Activated naive CD4-positive, alpha-beta T cell treated with anti-CD3 and anti-CD28 coated beads, Interleukin-2, amount 50 U/mL, for 72 hours (primary cell): ENCODE results near the gene FAM13C. TPM values are rescaled to one million over a fixed set of nuclear protein-coding genes. Genes with fewer than 3 reads are reported as not detected.
"Not testable (repeated sequence)": the region's sequence is repeated elsewhere in the genome, so short reads cannot be mapped to it uniquely, and the experiment has no call there.

Experiments used
- ATAC-seq, 2 donors: fragments of 150-1000 bp; cut with Tn5 transposase; 2 replicates each; pipeline ENCODE4 v1.10.0; 2021; ENCODE audit warnings: mild to moderate bottlenecking in 2 of 2, moderate library complexity in 2 of 2
- DNase-seq, 2 donors: peaks; one replicate each; pipeline ENCODE4 v3.0.0; 2021 to 2022; ENCODE audit warnings: low spot score in 2 of 2
- H3K27ac Mint-ChIP-seq, 2 donors: one replicate each; pipeline ENCODE4 v1.8.0; 2022; ENCODE audit warnings: mild to moderate bottlenecking in 2 of 2, mixed read lengths in 2 of 2
- H3K36me3 Mint-ChIP-seq, 2 donors: one replicate each; pipeline ENCODE4 v1.8.0; 2022; ENCODE audit warnings: mixed read lengths in 2 of 2
- H3K9me3 Mint-ChIP-seq, 2 donors: one replicate each; pipeline ENCODE4 v1.8.0; 2022; ENCODE audit warnings: mixed read lengths in 2 of 2
- total RNA-seq, 2 donors: library from RNA; stranded (reverse); gene quantifications; one replicate each; pipeline ENCODE4 v1.2.3, GENCODE V29; 2022

FAM13C gene
- total RNA-seq, 2 donors from 2014 or later: 0.18 TPM; not detected in 1

DNA sequence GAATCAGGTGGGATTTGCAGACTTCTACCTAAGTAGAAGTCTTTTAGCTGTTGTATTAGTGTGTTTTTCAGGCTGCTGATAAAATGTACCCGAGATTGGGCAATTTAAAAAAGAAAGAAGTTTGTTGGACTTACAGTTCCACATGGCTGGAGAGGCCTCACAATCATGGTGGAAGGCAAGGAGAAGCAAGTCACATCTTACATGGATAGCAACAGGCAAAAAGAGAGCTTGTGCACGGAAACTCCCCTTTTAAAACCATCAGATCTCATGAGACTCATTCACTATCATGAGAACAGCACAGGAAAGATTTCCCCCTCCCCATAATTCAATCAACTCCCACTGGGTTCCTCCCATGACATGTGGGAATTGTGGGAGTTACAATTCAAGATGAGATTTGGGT lies 123.2 kb downstream of the FAM13C start:
- ATAC-seq, H3K9me3 Mint-ChIP-seq, H3K27ac Mint-ChIP-seq, H3K36me3 Mint-ChIP-seq, DNase-seq: not testable (repeated sequence)

DNA sequence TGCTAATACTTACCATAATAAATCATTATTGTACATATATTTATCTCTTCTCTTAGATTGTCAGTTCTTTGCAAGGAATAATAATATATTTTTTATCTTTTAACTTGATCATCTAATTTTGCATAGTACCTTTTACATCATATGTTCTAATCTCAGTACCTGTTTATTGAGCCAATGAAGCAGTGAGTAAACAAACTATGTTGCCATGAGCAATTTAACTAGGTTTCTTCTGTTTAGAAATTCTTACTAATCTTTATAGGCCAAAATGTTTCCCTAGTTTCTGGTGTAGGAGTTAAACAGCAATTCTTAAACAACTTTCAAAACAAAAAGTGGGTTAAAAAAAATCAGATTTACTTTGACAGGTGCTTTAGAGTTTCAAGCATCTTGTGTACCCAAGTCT lies 124.6 kb downstream of the FAM13C start:
- ATAC-seq: no peak
- DNase-seq: no peak
- peaks cover 0 to 4% of the 10 kb centered on the region in 2 donors for H3K9me3 Mint-ChIP-seq

DNA sequence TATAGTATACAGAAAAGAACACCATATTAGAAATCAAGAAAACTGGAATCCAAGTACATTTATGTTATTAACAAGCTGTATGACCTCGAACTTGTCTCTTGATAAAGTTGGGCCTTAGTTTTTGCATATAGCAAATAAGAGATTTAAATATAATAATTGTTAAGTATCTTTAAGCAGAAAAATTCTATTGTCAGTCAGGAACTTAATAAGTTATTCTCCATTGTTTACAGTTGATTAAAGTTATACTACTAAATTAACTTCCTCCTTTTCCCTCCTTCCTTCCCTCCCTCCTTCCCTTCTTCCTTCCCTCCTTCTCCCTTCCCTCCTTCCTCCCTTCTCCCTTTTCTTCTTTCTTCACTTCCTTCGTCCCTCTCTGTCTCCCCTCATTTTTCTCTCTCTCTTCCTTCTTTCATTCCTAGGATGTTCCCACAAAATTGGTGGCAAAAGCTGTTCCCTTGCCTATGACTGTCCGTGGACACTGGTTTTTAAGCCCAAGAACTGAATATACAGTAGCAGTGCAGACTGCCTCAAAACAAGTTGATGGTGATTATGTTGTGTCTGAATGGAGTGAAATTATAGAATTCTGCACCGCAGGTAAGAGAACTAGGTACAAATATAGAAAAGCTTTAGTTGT lies 126.2 kb downstream of the FAM13C start:
- ATAC-seq (no peak), DNase-seq (no peak)
- Mint-ChIP-seq H3K9me3 (peaks cover 0 to 4% of the 10 kb centered on the region in 2 donors), H3K36me3 (no peaks in the 10 kb centered on the region), H3K27ac (no peak overlapping the region)

More for the DNA sequence above, 124.6 kb downstream of the FAM13C start:
- Mint-ChIP-seq H3K27ac (no peak overlapping the region), H3K36me3 (no peaks in the 10 kb centered on the region)

DNA sequence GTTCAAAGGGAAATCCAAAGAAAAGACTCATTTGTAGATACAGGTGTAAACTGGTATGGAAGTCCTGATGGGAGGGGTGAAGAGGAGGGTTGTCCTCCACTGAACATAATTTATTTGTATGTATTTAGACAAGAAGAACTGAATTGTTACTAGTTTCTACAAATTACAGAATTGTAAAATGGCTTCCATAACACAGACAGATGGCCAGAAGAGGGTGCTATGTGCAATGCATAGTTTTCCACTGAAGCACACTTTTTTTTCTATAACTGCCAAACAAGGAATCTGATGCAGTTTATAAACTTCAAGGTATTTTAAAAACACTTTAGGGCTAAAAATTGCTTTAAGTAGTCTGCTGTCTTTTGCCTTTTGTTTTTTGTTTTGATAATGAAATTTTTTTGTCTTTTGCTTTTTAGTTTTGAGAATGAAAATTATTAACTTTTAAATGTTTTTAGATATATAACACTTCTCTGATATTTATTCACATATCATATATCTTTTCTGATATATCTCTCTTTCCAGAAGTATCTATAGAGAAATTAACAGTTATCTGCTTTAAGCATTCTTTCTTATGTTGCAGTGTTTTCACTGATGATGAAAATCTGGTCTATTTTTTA lies 127.4 kb downstream of the FAM13C start:
- ATAC-seq (no peak), DNase-seq (no peak)
- H3K9me3 Mint-ChIP-seq: peaks cover 0 to 4% of the 10 kb centered on the region in 2 donors
- H3K27ac Mint-ChIP-seq: no peak overlapping the region
- no peaks in the 10 kb centered on the region for H3K36me3 Mint-ChIP-seq

DNA sequence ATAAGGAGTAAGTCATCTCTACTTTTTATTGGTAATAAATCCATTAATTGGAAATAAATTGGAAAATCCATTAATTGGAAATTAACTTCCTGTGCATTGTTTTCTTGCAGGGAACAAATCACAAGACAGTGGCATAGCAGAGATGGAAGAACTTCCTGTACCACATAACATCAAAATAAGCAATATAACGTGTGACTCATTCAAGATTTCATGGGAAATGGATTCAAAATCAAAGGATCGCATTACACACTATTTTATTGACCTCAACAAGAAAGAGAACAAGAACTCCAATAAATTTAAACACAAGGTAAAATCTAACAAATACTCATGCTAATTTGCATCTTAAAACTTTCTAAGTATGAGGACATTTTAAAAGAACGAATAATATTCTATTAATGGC lies 128.2 kb downstream of the FAM13C start:
- no peak for ATAC-seq
- Mint-ChIP-seq H3K36me3 (no peaks in the 10 kb centered on the region), H3K27ac (no peak overlapping the region), H3K9me3 (peaks cover 0 to 4% of the 10 kb centered on the region in 2 donors)
- no peak for DNase-seq

GRCh38 chr10:59229441-59229840 lies 132.9 kb downstream of the FAM13C start:
- no peak overlapping the region for H3K27ac Mint-ChIP-seq
- H3K36me3 Mint-ChIP-seq: no peaks in the 10 kb centered on the region
- ATAC-seq (no peak), DNase-seq (no peak)
- H3K9me3 Mint-ChIP-seq: no peaks in the 10 kb centered on the region

- Mint-ChIP-seq H3K9me3 (no peaks in the 10 kb centered on the region), H3K36me3 (no peaks in the 10 kb centered on the region), H3K27ac (no peak overlapping the region)
- ATAC-seq: no peak
- DNase-seq: no peak
Measured at GRCh38 chr10:59227136-59227673, 135.1 kb downstream of the FAM13C start.

GRCh38 chr10:59225211-59225610 lies 137.1 kb downstream of the FAM13C start:
- DNase-seq (no peak), ATAC-seq (no peak)
- H3K27ac Mint-ChIP-seq: no peak overlapping the region
- H3K9me3 Mint-ChIP-seq: no peaks in the 10 kb centered on the region
- H3K36me3 Mint-ChIP-seq: no peaks in the 10 kb centered on the region

DNA sequence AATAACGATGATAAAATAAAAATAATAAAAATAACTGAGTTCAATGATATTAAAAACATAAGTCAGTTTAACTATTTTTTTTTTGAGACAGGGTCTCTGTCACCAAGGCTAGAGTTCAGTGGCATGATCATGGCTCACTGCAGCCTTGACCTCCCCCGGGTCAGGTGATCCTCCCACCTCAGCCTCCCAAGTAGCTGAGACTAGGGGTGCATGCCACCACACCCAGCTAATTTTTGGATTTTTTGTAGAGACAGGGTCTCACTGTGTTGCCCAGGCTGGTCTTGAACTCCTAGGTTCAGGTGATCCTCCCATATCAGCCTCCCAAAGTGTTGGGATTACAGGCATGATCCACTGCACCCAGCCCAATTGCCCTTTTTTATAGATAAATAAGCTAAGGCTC lies 138.8 kb downstream of the FAM13C start:
- not testable (repeated sequence) for H3K27ac Mint-ChIP-seq, DNase-seq, ATAC-seq, H3K36me3 Mint-ChIP-seq, H3K9me3 Mint-ChIP-seq

- Mint-ChIP-seq H3K9me3 (no peaks in the 10 kb centered on the region), H3K27ac (no peak overlapping the region), H3K36me3 (no peaks in the 10 kb centered on the region)
- ATAC-seq (no peak), DNase-seq (no peak)
Measured at GRCh38 chr10:59222788-59223187, 139.6 kb downstream of the FAM13C start.

GRCh38 chr10:59216178-59216869 lies 146.0 kb downstream of the FAM13C start:
- DNase-seq: no peak
- no peak overlapping the region for H3K27ac Mint-ChIP-seq
- H3K9me3 Mint-ChIP-seq: no peaks in the 10 kb centered on the region
- no peak for ATAC-seq
- no peaks in the 10 kb centered on the region for H3K36me3 Mint-ChIP-seq

DNA sequence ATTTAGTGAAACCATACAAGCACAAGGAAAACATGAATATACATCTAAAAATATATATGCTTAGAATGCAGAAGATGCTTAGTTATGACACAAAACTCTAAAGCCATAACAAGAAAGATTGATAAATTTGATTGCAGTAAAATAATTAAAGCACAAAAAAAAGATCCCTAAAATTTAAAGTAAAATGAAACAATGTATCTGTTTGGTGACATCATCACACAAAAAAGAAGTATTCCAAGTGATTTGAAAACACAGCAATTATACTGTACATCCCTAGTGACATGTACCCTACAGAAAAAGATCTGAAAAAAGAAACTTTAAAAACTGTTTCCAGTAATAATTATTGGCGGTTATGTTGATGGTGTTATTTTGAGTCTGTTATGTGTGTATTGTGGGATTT lies 148.2 kb downstream of the FAM13C start:
- ATAC-seq: no peak

GRCh38 chr10:59212301-59212798 lies 150.0 kb downstream of the FAM13C start:
- no peak for ATAC-seq
- Mint-ChIP-seq H3K9me3 (peaks cover 5 to 9% of the 10 kb centered on the region in 2 donors), H3K27ac (no peak overlapping the region), H3K36me3 (peaks cover 0 to 11% of the 10 kb centered on the region in 2 donors)
- DNase-seq: no peak

More for the DNA sequence above, 148.2 kb downstream of the FAM13C start:
- DNase-seq: no peak
- Mint-ChIP-seq H3K9me3 (no peaks in the 10 kb centered on the region), H3K36me3 (no peaks in the 10 kb centered on the region), H3K27ac (no peak overlapping the region)

- Mint-ChIP-seq H3K9me3 (peaks cover 12 to 13% of the 10 kb centered on the region in 2 donors), H3K27ac (no peak overlapping the region), H3K36me3 (peaks cover 0 to 11% of the 10 kb centered on the region in 2 donors)
- DNase-seq (no peak), ATAC-seq (no peak)
Measured at GRCh38 chr10:59206204-59206720, 156.1 kb downstream of the FAM13C start.
